Measurements from ENCODE around the gene PAIP2.

The PAIP2 gene

GRCh38 chr5:139414581-139415130, 73.0 kb downstream of the PAIP2 start:
- DNase-seq = no peak

GRCh38 chr5:139415221-139415861, 73.7 kb downstream of the PAIP2 start:
- DNase-seq = no peak

GRCh38 chr5:139415869-139416268, 74.2 kb downstream of the PAIP2 start:
- DNase-seq = no peak

- DNase-seq = no peak
Measured at GRCh38 chr5:139416651-139417050, 75.0 kb downstream of the PAIP2 start.

- DNase-seq = peak in 1 of 2 donors; percentile 64
Measured at GRCh38 chr5:139417214-139417613, 75.6 kb downstream of the PAIP2 start.

- no peak for DNase-seq
Measured at GRCh38 chr5:139418793-139419192, 77.1 kb downstream of the PAIP2 start.

All from bone marrow (tissue), 2 donors.